SK-N-SH treated with all-trans-retinoic acid at 6 μM for 48 hours (cell line): ENCODE results near the gene TRIM44.

ENCODE experiments used
- ZC3H10 ChIP-seq: fragments of 250-450 bp; sonication (Bioruptor Pico); IDR thresholded peaks from 2 replicates; pipeline ENCODE4 v1.5.1; 2021; ENCODE audit warnings: mild to moderate bottlenecking, moderate library complexity
- TF ChIP-seq, protein P1 (sequence below): fragments of 250-450 bp; sonication (Bioruptor Pico); IDR thresholded peaks from 2 replicates; pipeline ENCODE4 v1.5.1; 2020; ENCODE audit warnings: low read depth, mild to moderate bottlenecking, moderate library complexity

DNA sequence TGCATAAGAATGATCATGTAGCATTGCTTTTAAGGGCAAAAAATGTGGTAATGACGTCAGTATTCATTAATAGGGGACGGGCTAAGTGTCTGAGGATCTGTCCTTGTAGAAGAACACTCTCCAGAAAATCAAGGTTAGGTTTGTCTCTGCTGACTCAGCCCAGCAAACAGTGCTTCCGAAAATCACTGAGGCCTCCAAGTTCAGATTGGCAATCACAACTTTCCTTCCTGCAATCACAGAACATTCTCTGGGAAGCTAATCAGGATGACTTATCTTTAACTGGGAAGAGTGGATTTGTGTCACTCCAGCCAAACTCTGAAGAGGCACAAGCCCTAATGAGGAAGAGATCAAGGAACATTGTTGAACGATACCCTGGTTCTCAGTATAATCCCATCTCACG is 158.0 kb downstream of the TRIM44 start:
- TF ChIP-seq, protein P1, sequence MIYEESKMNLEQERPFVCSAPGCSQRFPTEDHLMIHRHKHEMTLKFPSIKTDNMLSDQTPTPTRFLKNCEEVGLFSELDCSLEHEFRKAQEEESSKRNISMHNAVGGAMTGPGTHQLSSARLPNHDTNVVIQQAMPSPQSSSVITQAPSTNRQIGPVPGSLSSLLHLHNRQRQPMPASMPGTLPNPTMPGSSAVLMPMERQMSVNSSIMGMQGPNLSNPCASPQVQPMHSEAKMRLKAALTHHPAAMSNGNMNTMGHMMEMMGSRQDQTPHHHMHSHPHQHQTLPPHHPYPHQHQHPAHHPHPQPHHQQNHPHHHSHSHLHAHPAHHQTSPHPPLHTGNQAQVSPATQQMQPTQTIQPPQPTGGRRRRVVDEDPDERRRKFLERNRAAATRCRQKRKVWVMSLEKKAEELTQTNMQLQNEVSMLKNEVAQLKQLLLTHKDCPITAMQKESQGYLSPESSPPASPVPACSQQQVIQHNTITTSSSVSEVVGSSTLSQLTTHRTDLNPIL (CRISPR knock-in tag), result no peak
- no peak for TF ChIP-seq ZC3H10 (CRISPR knock-in tag)
